HG02759 (cell line): Measurements from ENCODE around the gene NTSR1.

Experiments used
- ATAC-seq: cut with Tn5 transposase; IDR thresholded peaks from one replicate; pipeline ENCODE4 v1.9.1; 2021; ENCODE audit warnings: mild to moderate bottlenecking, moderate library complexity; ENCODE audit not compliant: unreplicated experiment

NTSR1 gene

GRCh38 chr20:62723768-62724450 is 15.3 kb downstream of the NTSR1 start:
- ATAC-seq, result no peak

- no peak for ATAC-seq
These were observed 16.3 kb downstream of the NTSR1 start for GRCh38 chr20:62724692-62725595.

GRCh38 chr20:62725596-62726268 is 17.1 kb downstream of the NTSR1 start:
- ATAC-seq, result no peak

GRCh38 chr20:62726276-62726675 is 17.6 kb downstream of the NTSR1 start:
- no peak for ATAC-seq

- no peak for ATAC-seq
These were observed 18.3 kb downstream of the NTSR1 start for GRCh38 chr20:62726716-62727583.

GRCh38 chr20:62727584-62728027 is 19.0 kb downstream of the NTSR1 start:
- ATAC-seq, result no peak

- ATAC-seq, result no peak
These were observed 19.6 kb downstream of the NTSR1 start for GRCh38 chr20:62728028-62728780.

GRCh38 chr20:62728781-62729300 is 20.2 kb downstream of the NTSR1 start:
- ATAC-seq, result no peak

GRCh38 chr20:62730481-62730880 is 21.8 kb downstream of the NTSR1 start:
- ATAC-seq, result no peak

- no peak for ATAC-seq
These were observed 23.6 kb downstream of the NTSR1 start for GRCh38 chr20:62732031-62732760.

GRCh38 chr20:62732842-62733525 is 24.3 kb downstream of the NTSR1 start:
- no peak for ATAC-seq

- no peak for ATAC-seq
These were observed 24.8 kb downstream of the NTSR1 start for GRCh38 chr20:62733526-62733842.

GRCh38 chr20:62733891-62734290 is 25.3 kb downstream of the NTSR1 start:
- no peak for ATAC-seq

- no peak for ATAC-seq
These were observed 25.7 kb downstream of the NTSR1 start for GRCh38 chr20:62734326-62734725.

- ATAC-seq, result no peak
These were observed 26.2 kb downstream of the NTSR1 start for GRCh38 chr20:62734881-62735280.

GRCh38 chr20:62735331-62735821 is 26.7 kb downstream of the NTSR1 start:
- no peak for ATAC-seq

- no peak for ATAC-seq
These were observed 27.4 kb downstream of the NTSR1 start for GRCh38 chr20:62736026-62736406.

GRCh38 chr20:62736407-62737071 is 27.9 kb downstream of the NTSR1 start:
- no peak for ATAC-seq
